Measurements from ENCODE around the gene CISTR.

- TF ChIP-seq, protein P1, sequence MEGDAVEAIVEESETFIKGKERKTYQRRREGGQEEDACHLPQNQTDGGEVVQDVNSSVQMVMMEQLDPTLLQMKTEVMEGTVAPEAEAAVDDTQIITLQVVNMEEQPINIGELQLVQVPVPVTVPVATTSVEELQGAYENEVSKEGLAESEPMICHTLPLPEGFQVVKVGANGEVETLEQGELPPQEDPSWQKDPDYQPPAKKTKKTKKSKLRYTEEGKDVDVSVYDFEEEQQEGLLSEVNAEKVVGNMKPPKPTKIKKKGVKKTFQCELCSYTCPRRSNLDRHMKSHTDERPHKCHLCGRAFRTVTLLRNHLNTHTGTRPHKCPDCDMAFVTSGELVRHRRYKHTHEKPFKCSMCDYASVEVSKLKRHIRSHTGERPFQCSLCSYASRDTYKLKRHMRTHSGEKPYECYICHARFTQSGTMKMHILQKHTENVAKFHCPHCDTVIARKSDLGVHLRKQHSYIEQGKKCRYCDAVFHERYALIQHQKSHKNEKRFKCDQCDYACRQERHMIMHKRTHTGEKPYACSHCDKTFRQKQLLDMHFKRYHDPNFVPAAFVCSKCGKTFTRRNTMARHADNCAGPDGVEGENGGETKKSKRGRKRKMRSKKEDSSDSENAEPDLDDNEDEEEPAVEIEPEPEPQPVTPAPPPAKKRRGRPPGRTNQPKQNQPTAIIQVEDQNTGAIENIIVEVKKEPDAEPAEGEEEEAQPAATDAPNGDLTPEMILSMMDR (conservative IDR thresholded peaks at IDR 0.05 in 1 of 2, IDR thresholded peaks at IDR 0.05 in 1 of 2; ENCODE audit: low read depth in 1 of 2, low read length in 2 of 2), result no peak
- TF ChIP-seq EZH2 (IDR thresholded peaks at IDR 0.05; ENCODE audit: low read length, missing control alignments), result no peak
Observed at GRCh38 chr12:53754633-53755264, 3.0 kb upstream of the CISTR start.

Measured in fibroblast of lung (primary cell).